GM11168 (cell line): ENCODE results near the gene LGR4.
"Not testable (repeated sequence)": the region's sequence is repeated elsewhere in the genome, so short reads cannot be mapped to it uniquely, and the experiment has no call there.

Experiments used
- in situ Hi-C: fragments of 300-500 bp; cut with MboI; formaldehyde crosslinking; loops from one replicate; pipeline ENCODE4 v1.12.0; 2022; ENCODE audit warnings: low sequenced_read_pairs; ENCODE audit not compliant: unreplicated experiment

LGR4 gene, protein sequence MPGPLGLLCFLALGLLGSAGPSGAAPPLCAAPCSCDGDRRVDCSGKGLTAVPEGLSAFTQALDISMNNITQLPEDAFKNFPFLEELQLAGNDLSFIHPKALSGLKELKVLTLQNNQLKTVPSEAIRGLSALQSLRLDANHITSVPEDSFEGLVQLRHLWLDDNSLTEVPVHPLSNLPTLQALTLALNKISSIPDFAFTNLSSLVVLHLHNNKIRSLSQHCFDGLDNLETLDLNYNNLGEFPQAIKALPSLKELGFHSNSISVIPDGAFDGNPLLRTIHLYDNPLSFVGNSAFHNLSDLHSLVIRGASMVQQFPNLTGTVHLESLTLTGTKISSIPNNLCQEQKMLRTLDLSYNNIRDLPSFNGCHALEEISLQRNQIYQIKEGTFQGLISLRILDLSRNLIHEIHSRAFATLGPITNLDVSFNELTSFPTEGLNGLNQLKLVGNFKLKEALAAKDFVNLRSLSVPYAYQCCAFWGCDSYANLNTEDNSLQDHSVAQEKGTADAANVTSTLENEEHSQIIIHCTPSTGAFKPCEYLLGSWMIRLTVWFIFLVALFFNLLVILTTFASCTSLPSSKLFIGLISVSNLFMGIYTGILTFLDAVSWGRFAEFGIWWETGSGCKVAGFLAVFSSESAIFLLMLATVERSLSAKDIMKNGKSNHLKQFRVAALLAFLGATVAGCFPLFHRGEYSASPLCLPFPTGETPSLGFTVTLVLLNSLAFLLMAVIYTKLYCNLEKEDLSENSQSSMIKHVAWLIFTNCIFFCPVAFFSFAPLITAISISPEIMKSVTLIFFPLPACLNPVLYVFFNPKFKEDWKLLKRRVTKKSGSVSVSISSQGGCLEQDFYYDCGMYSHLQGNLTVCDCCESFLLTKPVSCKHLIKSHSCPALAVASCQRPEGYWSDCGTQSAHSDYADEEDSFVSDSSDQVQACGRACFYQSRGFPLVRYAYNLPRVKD

GRCh38 chr11:27472398-27473016 lies at the start of gene LGR4:
Gene LGR4 (minus strand): TSS chr11:27472790. CDS start chr11:27472302, 488 bp downstream.
- in situ Hi-C loops: no loop called here

- in situ Hi-C loops: no loop called here
Observed at GRCh38 chr11:27520226-27520625, 47.6 kb upstream of the LGR4 start.

DNA sequence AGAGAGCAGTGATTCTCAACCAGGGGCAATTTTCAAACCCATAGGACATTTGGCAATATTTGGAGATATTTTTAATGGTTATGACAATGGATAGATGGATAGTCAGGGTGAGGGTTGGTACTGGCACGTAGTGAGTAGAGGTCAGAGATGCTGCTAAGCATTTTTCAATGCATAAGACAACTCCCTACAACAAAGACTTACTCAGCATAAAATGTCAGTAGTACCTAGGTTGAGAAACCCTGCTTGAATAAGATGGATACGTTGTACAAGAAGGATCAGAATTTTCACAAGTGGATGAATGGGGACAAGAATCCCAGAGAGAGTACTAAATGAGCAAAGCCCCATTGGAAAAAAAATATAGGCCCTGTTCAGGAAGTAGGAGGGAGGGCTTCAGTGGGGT lies 45.9 kb upstream of the LGR4 start:
- in situ Hi-C loops: no loop called here

GRCh38 chr11:27517490-27517889 lies 44.9 kb upstream of the LGR4 start:
- in situ Hi-C loops: not testable (repeated sequence)

GRCh38 chr11:27514558-27514957 lies 42.0 kb upstream of the LGR4 start:
- in situ Hi-C loops: no loop called here

GRCh38 chr11:27514076-27514475 lies 41.5 kb upstream of the LGR4 start:
- in situ Hi-C loops: no loop called here

DNA sequence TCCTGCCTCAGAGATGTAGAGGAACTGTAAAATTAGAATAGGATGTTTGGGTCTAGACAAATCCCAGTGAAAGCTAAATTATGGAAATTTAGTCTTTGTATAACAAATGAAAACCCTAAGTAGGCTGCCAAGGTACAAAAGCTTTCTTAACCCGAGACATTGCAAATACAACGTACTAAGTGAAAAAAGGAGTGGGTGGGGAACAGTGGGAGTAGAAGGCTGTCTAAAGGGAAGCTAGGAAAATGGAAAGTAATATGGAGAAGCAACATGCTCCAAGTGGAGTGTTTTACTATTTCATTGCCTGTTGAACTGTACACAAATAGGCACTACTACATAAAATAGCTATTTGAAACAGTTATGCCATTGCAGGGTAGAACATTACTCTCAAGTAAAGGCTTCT lies 40.8 kb upstream of the LGR4 start:
- in situ Hi-C loops: no loop called here

GRCh38 chr11:27512238-27512637 lies 39.6 kb upstream of the LGR4 start:
- in situ Hi-C loops: no loop called here

GRCh38 chr11:27509908-27510307 lies 37.3 kb upstream of the LGR4 start:
- in situ Hi-C loops: no loop called here

- in situ Hi-C loops: no loop called here
Observed at GRCh38 chr11:27507557-27508322, 35.1 kb upstream of the LGR4 start.

GRCh38 chr11:27506200-27507182 lies 33.9 kb upstream of the LGR4 start, which contains the start of gene LIN7C:
Gene LIN7C (minus strand): TSS chr11:27506769. CDS start chr11:27506752, 17 bp downstream.
- in situ Hi-C loops: no loop called here

- in situ Hi-C loops: no loop called here
Observed at GRCh38 chr11:27505781-27506180, 33.2 kb upstream of the LGR4 start.

GRCh38 chr11:27504205-27504604 lies 31.6 kb upstream of the LGR4 start:
- in situ Hi-C loops: no loop called here

DNA sequence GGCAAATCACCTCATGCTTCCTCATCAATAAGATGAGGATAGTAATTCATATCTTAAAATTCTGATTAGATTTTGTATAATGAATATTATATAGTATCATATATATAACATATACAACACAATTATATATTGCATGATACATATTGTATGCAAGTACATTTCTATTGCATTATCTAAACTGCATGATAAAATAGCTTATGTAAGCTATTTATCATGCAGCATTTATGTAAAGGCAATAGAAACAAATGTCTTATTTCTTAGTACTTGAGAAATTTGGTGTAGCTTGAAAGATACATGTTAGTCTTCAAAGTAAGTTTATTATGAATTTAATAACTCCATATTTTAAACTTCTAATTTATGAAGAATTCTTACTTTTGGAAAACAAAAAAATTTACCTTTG lies 28.5 kb upstream of the LGR4 start:
- in situ Hi-C loops: no loop called here

DNA sequence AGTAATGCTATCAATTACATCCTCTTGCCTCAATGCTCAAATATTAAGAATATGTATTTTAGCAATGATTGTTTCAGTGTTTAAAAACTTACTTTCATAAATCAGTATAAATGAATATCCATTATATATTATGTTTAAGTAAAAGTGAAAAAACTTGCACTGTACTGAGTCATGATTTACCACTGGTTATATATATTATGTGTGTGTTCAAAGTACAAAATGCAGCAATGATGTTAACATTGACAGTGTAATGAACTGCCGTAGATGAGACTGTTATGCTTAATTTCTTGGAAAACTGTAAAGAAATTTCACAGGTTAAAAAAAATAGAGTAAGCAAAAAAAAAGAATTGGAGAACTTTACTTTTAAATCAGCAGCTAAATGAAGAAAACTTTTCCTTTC lies 25.3 kb upstream of the LGR4 start:
- in situ Hi-C loops: no loop called here

GRCh38 chr11:27497284-27497866 lies 24.8 kb upstream of the LGR4 start:
- in situ Hi-C loops: no loop called here

- in situ Hi-C loops: no loop called here
Observed at GRCh38 chr11:27496461-27496860, 23.9 kb upstream of the LGR4 start.

- in situ Hi-C loops: no loop called here
Observed at GRCh38 chr11:27495710-27496300, 23.2 kb upstream of the LGR4 start.
